Calu3 (cell line): ENCODE results near the gene DNAJB1. TPM values are rescaled to one million over a fixed set of nuclear protein-coding genes. Genes with fewer than 3 reads are reported as not detected.

Experiments used
- BruUV-seq: library from RNA; stranded (reverse); fragments of 400-500 nt; replicated peaks from 2 replicates; lab custom pipeline; 2021; lab: Mats Ljungman, UMichigan
- CTCF ChIA-PET: fragments of 300-600 bp; sonication (Branson Sonifier 250); formaldehyde crosslinking; loops from one replicate; lab custom pipeline; 2022; ENCODE audit warnings: antibody characterized with exemption; lab: Charles Lee
- DNase-seq: peaks from one replicate; pipeline ENCODE4 v3.0.0; 2022
- H3K27ac Mint-ChIP-seq: one replicate; pipeline ENCODE4 v1.8.0; 2022; ENCODE audit warnings: mixed read lengths; ENCODE audit not compliant: unreplicated experiment
- H3K27me3 Mint-ChIP-seq: one replicate; pipeline ENCODE4 v1.8.0; 2022; ENCODE audit warnings: mixed read lengths; ENCODE audit not compliant: unreplicated experiment
- H3K36me3 Mint-ChIP-seq: one replicate; pipeline ENCODE4 v1.8.0; 2022; ENCODE audit warnings: mild to moderate bottlenecking, moderate library complexity, mixed read lengths; ENCODE audit not compliant: insufficient read depth, unreplicated experiment
- H3K4me1 Mint-ChIP-seq: one replicate; pipeline ENCODE4 v1.8.0; 2022; ENCODE audit warnings: mild to moderate bottlenecking, low read depth, mixed read lengths; ENCODE audit not compliant: unreplicated experiment
- H3K4me3 Mint-ChIP-seq: one replicate; pipeline ENCODE4 v1.8.0; 2022; ENCODE audit warnings: mild to moderate bottlenecking, low read depth, moderate library complexity, mixed read lengths; ENCODE audit not compliant: unreplicated experiment
- H3K9me3 Mint-ChIP-seq: one replicate; pipeline ENCODE4 v1.8.0; 2022; ENCODE audit warnings: low read depth, mixed read lengths; ENCODE audit not compliant: unreplicated experiment
- intact Hi-C: fragments of 100-400 bp; cut with micrococcal nuclease; formaldehyde crosslinking; loops from one replicate; pipeline ENCODE4 v1.10.0; 2022; ENCODE audit not compliant: unreplicated experiment
- total RNA-seq: library from RNA; stranded (reverse); gene quantifications from 2 replicates; pipeline ENCODE4 v1.2.3, GENCODE V29; 2022
- TF ChIP-seq, protein P1 (sequence below): fragments of 200-600 bp; IDR thresholded peaks from one replicate; pipeline ENCODE4 v1.8.0; 2022; ENCODE audit warnings: antibody characterized with exemption; ENCODE audit not compliant: unreplicated experiment

Gene DNAJB1
- total RNA-seq, 1 experiment from 2014 or later = 159 TPM

DNA sequence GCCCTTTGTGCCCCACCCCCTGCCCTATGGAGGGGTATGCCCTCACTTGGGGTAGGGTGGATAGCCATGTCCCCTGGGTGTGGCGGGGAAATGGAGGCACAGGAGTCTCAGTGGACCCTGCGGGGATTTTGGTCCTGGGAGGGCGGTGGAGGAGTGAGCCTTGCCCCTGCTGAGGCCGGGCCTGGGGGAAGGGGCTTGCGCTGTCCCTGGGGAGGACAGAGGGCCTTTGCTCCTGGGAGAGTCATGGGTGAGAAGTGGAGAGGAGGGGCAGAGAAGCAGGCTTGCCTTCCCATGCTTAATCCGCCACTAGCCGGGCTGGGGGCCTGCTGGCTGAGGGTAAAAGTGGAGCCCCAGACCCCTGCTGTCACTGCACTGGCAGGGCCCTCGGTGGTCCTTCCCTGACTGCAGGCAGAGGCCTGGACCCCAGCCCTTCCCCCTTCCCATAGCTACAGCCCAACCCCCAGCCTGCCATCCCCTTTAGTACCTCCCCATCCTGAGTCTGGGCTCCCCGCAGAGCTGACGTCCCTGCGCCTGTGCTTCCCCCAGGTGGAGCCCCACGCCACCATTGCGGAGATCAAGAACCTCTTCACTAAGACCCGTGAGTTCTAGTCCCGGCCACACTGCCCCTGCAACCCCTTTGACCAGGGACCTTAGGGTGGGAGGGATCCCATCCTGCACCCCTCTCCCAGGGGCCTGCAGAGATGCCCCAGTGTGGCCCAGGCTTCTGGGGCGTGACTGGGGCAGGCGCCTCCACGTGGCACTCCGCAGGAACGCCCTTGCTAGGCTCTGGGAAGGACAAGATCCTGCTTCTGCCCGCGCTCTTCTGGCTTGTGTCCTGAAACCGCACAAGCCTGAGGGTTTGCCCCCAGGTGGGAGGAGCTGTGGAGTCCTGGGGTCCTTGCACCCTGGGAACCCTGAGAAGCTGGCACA is 44.7 kb upstream of the DNAJB1 start:
- DNase-seq = no peak
- TF ChIP-seq, protein P1, sequence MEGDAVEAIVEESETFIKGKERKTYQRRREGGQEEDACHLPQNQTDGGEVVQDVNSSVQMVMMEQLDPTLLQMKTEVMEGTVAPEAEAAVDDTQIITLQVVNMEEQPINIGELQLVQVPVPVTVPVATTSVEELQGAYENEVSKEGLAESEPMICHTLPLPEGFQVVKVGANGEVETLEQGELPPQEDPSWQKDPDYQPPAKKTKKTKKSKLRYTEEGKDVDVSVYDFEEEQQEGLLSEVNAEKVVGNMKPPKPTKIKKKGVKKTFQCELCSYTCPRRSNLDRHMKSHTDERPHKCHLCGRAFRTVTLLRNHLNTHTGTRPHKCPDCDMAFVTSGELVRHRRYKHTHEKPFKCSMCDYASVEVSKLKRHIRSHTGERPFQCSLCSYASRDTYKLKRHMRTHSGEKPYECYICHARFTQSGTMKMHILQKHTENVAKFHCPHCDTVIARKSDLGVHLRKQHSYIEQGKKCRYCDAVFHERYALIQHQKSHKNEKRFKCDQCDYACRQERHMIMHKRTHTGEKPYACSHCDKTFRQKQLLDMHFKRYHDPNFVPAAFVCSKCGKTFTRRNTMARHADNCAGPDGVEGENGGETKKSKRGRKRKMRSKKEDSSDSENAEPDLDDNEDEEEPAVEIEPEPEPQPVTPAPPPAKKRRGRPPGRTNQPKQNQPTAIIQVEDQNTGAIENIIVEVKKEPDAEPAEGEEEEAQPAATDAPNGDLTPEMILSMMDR = no peak
- Mint-ChIP-seq H3K27ac (no peak overlapping the region), H3K27me3 (no peaks in the 10 kb centered on the region), H3K36me3 (peaks cover 18% of the 10 kb centered on the region), H3K4me1 (no peaks in the 10 kb centered on the region), H3K4me3 (no peak overlapping the region), H3K9me3 (no peaks in the 10 kb centered on the region)
- no TSS peak for BruUV-seq
- CTCF ChIA-PET = no interaction called here
- intact Hi-C loops = no loop called here

DNA sequence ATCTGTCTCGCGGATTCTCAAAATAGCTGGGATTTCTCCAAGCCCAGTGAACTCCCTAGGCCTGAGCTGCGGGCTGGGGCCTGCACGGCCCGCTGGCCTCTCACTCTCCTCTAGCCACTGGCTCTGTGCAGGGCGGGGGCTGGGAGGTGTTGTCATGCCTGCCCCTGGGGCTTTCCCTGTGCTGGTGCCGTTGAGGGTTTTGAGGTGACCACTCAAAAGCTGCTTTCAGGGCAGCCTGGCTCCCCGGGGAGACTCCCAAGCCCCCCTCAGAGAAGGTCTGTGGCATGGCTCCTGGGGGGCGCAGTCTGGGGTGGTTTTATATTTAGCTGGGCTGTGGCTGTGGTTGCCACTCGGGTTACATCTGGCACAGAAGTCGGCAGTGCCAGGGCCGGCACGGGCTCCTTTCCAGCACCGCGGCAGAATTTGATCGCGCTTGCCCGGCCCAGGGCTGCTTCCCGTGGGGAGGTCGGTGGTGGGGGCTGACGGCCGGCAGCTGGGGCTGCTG is 43.7 kb upstream of the DNAJB1 start:
- BruUV-seq = no TSS peak
- TF ChIP-seq, protein P1 = no peak
- CTCF ChIA-PET = no interaction called here
- H3K4me1 Mint-ChIP-seq = no peaks in the 10 kb centered on the region
- no peaks in the 10 kb centered on the region for H3K9me3 Mint-ChIP-seq
- no peak overlapping the region for H3K4me3 Mint-ChIP-seq
- H3K36me3 Mint-ChIP-seq = peaks cover 11% of the 10 kb centered on the region
- H3K27me3 Mint-ChIP-seq = no peaks in the 10 kb centered on the region
- no peak overlapping the region for H3K27ac Mint-ChIP-seq
- intact Hi-C loops = no loop called here
- DNase-seq = no peak

DNA sequence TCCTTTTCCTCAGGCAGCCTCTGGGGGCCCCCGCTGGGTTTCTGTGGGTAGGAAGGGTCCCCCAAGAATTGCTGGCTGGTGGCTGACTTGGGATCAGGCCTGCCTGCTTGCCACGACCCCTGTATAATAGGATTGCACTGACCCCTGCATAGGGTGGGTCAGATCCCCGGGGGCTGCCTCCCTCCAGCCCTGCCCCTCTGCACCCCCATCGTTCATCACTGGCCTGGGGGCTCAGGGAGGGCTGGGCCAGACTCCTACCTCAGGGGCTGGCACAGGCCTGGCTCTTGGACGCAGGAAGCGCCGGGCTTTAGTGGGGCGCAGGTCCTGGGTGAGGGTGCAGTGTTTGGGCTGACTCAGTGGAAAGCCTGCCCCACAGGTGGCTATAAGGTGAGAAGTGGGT is 43.1 kb upstream of the DNAJB1 start:
- no peak overlapping the region for H3K27ac Mint-ChIP-seq

DNA sequence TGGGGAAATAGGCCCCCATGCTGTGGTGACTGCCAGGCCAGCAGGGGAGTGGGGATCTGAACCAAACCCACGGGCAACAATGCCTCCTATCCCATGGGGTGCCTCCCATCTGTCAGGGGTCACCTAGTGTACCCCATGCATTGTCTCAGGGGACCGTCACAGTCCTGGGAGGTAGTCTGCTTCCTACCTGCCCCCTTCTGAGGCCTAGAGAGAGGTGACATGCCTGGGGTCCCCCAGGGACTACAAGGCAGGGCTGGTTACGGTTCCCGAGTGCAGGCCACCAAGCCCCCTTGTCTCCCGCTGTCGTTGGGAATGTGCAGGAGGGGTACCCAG is 42.5 kb upstream of the DNAJB1 start:
- DNase-seq = no peak
- CTCF ChIA-PET = no interaction called here
- no peaks in the 10 kb centered on the region for H3K27me3 Mint-ChIP-seq
- peaks cover 9% of the 10 kb centered on the region for H3K36me3 Mint-ChIP-seq
- H3K9me3 Mint-ChIP-seq = no peaks in the 10 kb centered on the region
- H3K4me1 Mint-ChIP-seq = no peaks in the 10 kb centered on the region
- no TSS peak for BruUV-seq
- TF ChIP-seq, protein P1 = no peak
- no peak overlapping the region for H3K4me3 Mint-ChIP-seq
- intact Hi-C loops = no loop called here
- H3K27ac Mint-ChIP-seq = no peak overlapping the region

More for the DNA sequence above, 43.1 kb upstream of the DNAJB1 start:
- TF ChIP-seq, protein P1 = no peak
- Mint-ChIP-seq H3K4me1 (no peaks in the 10 kb centered on the region), H3K9me3 (no peaks in the 10 kb centered on the region), H3K36me3 (peaks cover 10% of the 10 kb centered on the region), H3K4me3 (no peak overlapping the region), H3K27me3 (no peaks in the 10 kb centered on the region)
- DNase-seq = no peak
- CTCF ChIA-PET = no interaction called here
- BruUV-seq = no TSS peak
- intact Hi-C loops = no loop called here
